Measurements from ENCODE around the gene PKHD1. TPM values are rescaled to one million over a fixed set of nuclear protein-coding genes. Genes with fewer than 3 reads are reported as not detected.

The PKHD1 gene
- total RNA-seq, 2 experiments from 2014 or later: not detected

GRCh38 chr6:51651132-51651817 lies 436.1 kb downstream of the PKHD1 start:
- ATAC-seq (no peak), DNase-seq (no peak)
- Mint-ChIP-seq H3K27me3 (no peaks in the 10 kb centered on the region), H3K4me3 (no peak overlapping the region), H3K4me1 (no peaks in the 10 kb centered on the region), H3K36me3 (no peaks in the 10 kb centered on the region), H3K9me3 (ENCODE audit: low read depth) (no peaks in the 10 kb centered on the region), H3K27ac (no peak overlapping the region)
- CTCF ChIA-PET: no interaction called here

GRCh38 chr6:51648774-51649173 lies 438.6 kb downstream of the PKHD1 start:
- DNase-seq (no peak), ATAC-seq (no peak)
- CTCF ChIA-PET: no interaction called here
- no peaks in the 10 kb centered on the region for H3K4me1 Mint-ChIP-seq
- no peak overlapping the region for H3K27ac Mint-ChIP-seq
- H3K36me3 Mint-ChIP-seq: no peaks in the 10 kb centered on the region
- no peaks in the 10 kb centered on the region for H3K27me3 Mint-ChIP-seq
- no peak overlapping the region for H3K4me3 Mint-ChIP-seq
- H3K9me3 Mint-ChIP-seq (ENCODE audit: low read depth): no peaks in the 10 kb centered on the region

- H3K9me3 Mint-ChIP-seq (ENCODE audit: low read depth): no peaks in the 10 kb centered on the region
Observed at GRCh38 chr6:51648236-51648635, 439.2 kb downstream of the PKHD1 start.

GRCh38 chr6:51644426-51644825 lies 443.0 kb downstream of the PKHD1 start:
- Mint-ChIP-seq H3K27ac (no peak overlapping the region), H3K4me1 (no peaks in the 10 kb centered on the region), H3K9me3 (ENCODE audit: low read depth) (peaks cover 3% of the 10 kb centered on the region), H3K27me3 (no peaks in the 10 kb centered on the region), H3K4me3 (no peak overlapping the region), H3K36me3 (no peaks in the 10 kb centered on the region)
- CTCF ChIA-PET: no interaction called here
- DNase-seq (no peak), ATAC-seq (no peak)

More at GRCh38 chr6:51648236-51648635, 439.2 kb downstream of the PKHD1 start:
- Mint-ChIP-seq H3K36me3 (no peaks in the 10 kb centered on the region), H3K27me3 (no peaks in the 10 kb centered on the region), H3K4me3 (no peak overlapping the region), H3K27ac (no peak overlapping the region), H3K4me1 (no peaks in the 10 kb centered on the region)
- CTCF ChIA-PET: no interaction called here
- ATAC-seq (no peak), DNase-seq (no peak)

GRCh38 chr6:51640021-51640420 lies 447.4 kb downstream of the PKHD1 start:
- no peak for DNase-seq
- Mint-ChIP-seq H3K4me3 (no peak overlapping the region), H3K27ac (no peak overlapping the region), H3K9me3 (ENCODE audit: low read depth) (peaks cover 3% of the 10 kb centered on the region), H3K36me3 (no peaks in the 10 kb centered on the region), H3K27me3 (no peaks in the 10 kb centered on the region), H3K4me1 (no peaks in the 10 kb centered on the region)
- CTCF ChIA-PET: no interaction called here
- ATAC-seq: no peak

GRCh38 chr6:51633424-51633823 lies 454.0 kb downstream of the PKHD1 start:
- Mint-ChIP-seq H3K4me3 (no peak overlapping the region), H3K27me3 (no peaks in the 10 kb centered on the region), H3K27ac (no peak overlapping the region), H3K9me3 (ENCODE audit: low read depth) (no peaks in the 10 kb centered on the region), H3K36me3 (no peaks in the 10 kb centered on the region), H3K4me1 (no peaks in the 10 kb centered on the region)
- no peak for DNase-seq
- no peak for ATAC-seq
- CTCF ChIA-PET: no interaction called here

GRCh38 chr6:51630011-51630410 lies 457.4 kb downstream of the PKHD1 start:
- Mint-ChIP-seq H3K4me1 (no peaks in the 10 kb centered on the region), H3K4me3 (no peak overlapping the region), H3K9me3 (ENCODE audit: low read depth) (peaks cover 2% of the 10 kb centered on the region), H3K36me3 (no peaks in the 10 kb centered on the region), H3K27ac (no peak overlapping the region), H3K27me3 (no peaks in the 10 kb centered on the region)
- DNase-seq (no peak), ATAC-seq (no peak)
- CTCF ChIA-PET: no interaction called here

GRCh38 chr6:51626391-51626790 lies 461.0 kb downstream of the PKHD1 start:
- CTCF ChIA-PET: no interaction called here
- H3K27me3 Mint-ChIP-seq: no peaks in the 10 kb centered on the region

GRCh38 chr6:51625566-51625965 lies 461.8 kb downstream of the PKHD1 start:
- Mint-ChIP-seq H3K9me3 (ENCODE audit: low read depth) (peaks cover 2% of the 10 kb centered on the region), H3K4me1 (no peaks in the 10 kb centered on the region), H3K4me3 (no peak overlapping the region), H3K27me3 (no peaks in the 10 kb centered on the region), H3K27ac (no peak overlapping the region), H3K36me3 (no peaks in the 10 kb centered on the region)
- ATAC-seq: no peak
- CTCF ChIA-PET: no interaction called here
- DNase-seq: no peak

More at GRCh38 chr6:51626391-51626790, 461.0 kb downstream of the PKHD1 start:
- ATAC-seq: no peak
- DNase-seq: no peak
- Mint-ChIP-seq H3K4me1 (no peaks in the 10 kb centered on the region), H3K9me3 (ENCODE audit: low read depth) (peaks cover 2% of the 10 kb centered on the region), H3K36me3 (no peaks in the 10 kb centered on the region), H3K4me3 (no peak overlapping the region), H3K27ac (no peak overlapping the region)

- ATAC-seq (no peak), DNase-seq (no peak)
- H3K27me3 Mint-ChIP-seq: no peaks in the 10 kb centered on the region
- no peak overlapping the region for H3K27ac Mint-ChIP-seq
- no peaks in the 10 kb centered on the region for H3K36me3 Mint-ChIP-seq
- H3K4me1 Mint-ChIP-seq: no peaks in the 10 kb centered on the region
- no peak overlapping the region for H3K4me3 Mint-ChIP-seq
- CTCF ChIA-PET: no interaction called here
- no peaks in the 10 kb centered on the region for H3K9me3 Mint-ChIP-seq (ENCODE audit: low read depth)
Observed at GRCh38 chr6:51620971-51621370, 466.4 kb downstream of the PKHD1 start.

- Mint-ChIP-seq H3K4me1 (no peaks in the 10 kb centered on the region), H3K4me3 (no peak overlapping the region), H3K9me3 (ENCODE audit: low read depth) (no peaks in the 10 kb centered on the region), H3K27ac (no peak overlapping the region), H3K27me3 (no peaks in the 10 kb centered on the region), H3K36me3 (no peaks in the 10 kb centered on the region)
- CTCF ChIA-PET: no interaction called here
- ATAC-seq (no peak), DNase-seq (no peak)
Observed at GRCh38 chr6:51619042-51619799, 468.2 kb downstream of the PKHD1 start.

GRCh38 chr6:51618563-51618962 lies 468.9 kb downstream of the PKHD1 start:
- CTCF ChIA-PET: no interaction called here
- no peak overlapping the region for H3K4me3 Mint-ChIP-seq

GRCh38 chr6:51617751-51618150 lies 469.7 kb downstream of the PKHD1 start:
- no peaks in the 10 kb centered on the region for H3K27me3 Mint-ChIP-seq
- no peaks in the 10 kb centered on the region for H3K36me3 Mint-ChIP-seq
- CTCF ChIA-PET: no interaction called here

More at GRCh38 chr6:51618563-51618962, 468.9 kb downstream of the PKHD1 start:
- no peak overlapping the region for H3K27ac Mint-ChIP-seq
- no peaks in the 10 kb centered on the region for H3K9me3 Mint-ChIP-seq (ENCODE audit: low read depth)
- no peak for DNase-seq
- H3K36me3 Mint-ChIP-seq: no peaks in the 10 kb centered on the region
- no peaks in the 10 kb centered on the region for H3K27me3 Mint-ChIP-seq
- no peaks in the 10 kb centered on the region for H3K4me1 Mint-ChIP-seq
- no peak for ATAC-seq

GRCh38 chr6:51616243-51616642 lies 471.2 kb downstream of the PKHD1 start:
- H3K9me3 Mint-ChIP-seq (ENCODE audit: low read depth): no peaks in the 10 kb centered on the region
- no peaks in the 10 kb centered on the region for H3K27me3 Mint-ChIP-seq
- no peak overlapping the region for H3K27ac Mint-ChIP-seq
- H3K4me1 Mint-ChIP-seq: no peaks in the 10 kb centered on the region
- CTCF ChIA-PET: no interaction called here
- no peaks in the 10 kb centered on the region for H3K36me3 Mint-ChIP-seq
- DNase-seq (no peak), ATAC-seq (no peak)
- H3K4me3 Mint-ChIP-seq: no peak overlapping the region

More at GRCh38 chr6:51617751-51618150, 469.7 kb downstream of the PKHD1 start:
- Mint-ChIP-seq H3K4me3 (no peak overlapping the region), H3K27ac (no peak overlapping the region), H3K9me3 (ENCODE audit: low read depth) (no peaks in the 10 kb centered on the region), H3K4me1 (no peaks in the 10 kb centered on the region)
- ATAC-seq (no peak), DNase-seq (no peak)
